CD4-positive, alpha-beta T cell (primary cell): ENCODE measurements around the gene PHAF1. TPM values are rescaled to one million over a fixed set of nuclear protein-coding genes. Genes with fewer than 3 reads are reported as not detected.
A peak's percentile ranks its signal among the peaks of the same experiment; 100 is the strongest.

ENCODE experiments used
- ATAC-seq: fragments of 200-7000 bp; cut with Tn5 transposase; one replicate; pipeline ENCODE4 v1.10.0; 2022; ENCODE audit warnings: mild to moderate bottlenecking; ENCODE audit not compliant: poor library complexity
- CTCF ChIA-PET: fragments of 350-600 bp; sonication (Branson Sonifier 250); formaldehyde crosslinking; loops from one replicate; lab custom pipeline; 2021; ENCODE audit warnings: antibody characterized with exemption, inconsistent platforms; lab: Charles Lee
- POLR2A ChIA-PET: fragments of 350-600 bp; sonication (Branson Sonifier 250); formaldehyde crosslinking; loops from one replicate; lab custom pipeline; 2021; ENCODE audit warnings: antibody characterized with exemption, inconsistent platforms; lab: Charles Lee
- DNase-seq, 14 experiments: peaks; one replicate each; pipeline ENCODE4 v3.0.0-alpha.2; 2013 to 2020; ENCODE audit warnings: mixed read lengths in 2 of 14
- H3K27ac ChIP-seq, 2 donors: one replicate each; pipeline versions ENCODE4 v1.5.1 to v1.7.0; 2013; ENCODE audit warnings: low read length in 2 of 2, low read depth in 1 of 2, mild to moderate bottlenecking in 1 of 2
- H3K27me3 ChIP-seq, 2 experiments: 1 replicate in 1 of 2; 2 replicates in 1 of 2; pipeline versions ENCODE4 v1.6.1 to v1.7.0; 2013; ENCODE audit warnings: low read length in 2 of 2, control low read depth in 1 of 2, mild to moderate bottlenecking in 1 of 2, moderate library complexity in 1 of 2; ENCODE audit not compliant: insufficient read depth in 2 of 2, control insufficient read depth in 1 of 2
- H3K36me3 ChIP-seq: one replicate; pipeline ENCODE4 v1.6.1; 2013; ENCODE audit warnings: low read length, control low read depth; ENCODE audit not compliant: insufficient read depth
- H3K4me1 ChIP-seq: one replicate; pipeline ENCODE4 v1.6.1; 2013; ENCODE audit warnings: low read length, control low read depth; ENCODE audit not compliant: insufficient read depth
- H3K4me3 ChIP-seq: one replicate; pipeline ENCODE4 v1.5.1; 2013; ENCODE audit warnings: mild to moderate bottlenecking, low read length, moderate library complexity
- H3K9me3 ChIP-seq, 2 experiments: 1 replicate in 1 of 2; 2 replicates in 1 of 2; pipeline versions ENCODE4 v1.6.1 to v1.7.0; 2013; ENCODE audit warnings: low read length in 2 of 2, mild to moderate bottlenecking in 2 of 2, control low read depth in 1 of 2, moderate library complexity in 1 of 2; ENCODE audit not compliant: control insufficient read depth in 1 of 2, insufficient read depth in 1 of 2
- H3K27ac Mint-ChIP-seq: one replicate; pipeline ENCODE4 v1.8.0; 2020; ENCODE audit warnings: mixed read lengths
- H3K27me3 Mint-ChIP-seq: one replicate; pipeline ENCODE4 v1.8.0; 2021; ENCODE audit warnings: mixed read lengths
- H3K36me3 Mint-ChIP-seq: one replicate; pipeline ENCODE4 v1.8.0; 2021; ENCODE audit warnings: low read depth, mixed read lengths
- H3K4me1 Mint-ChIP-seq: one replicate; pipeline ENCODE4 v1.8.0; 2021; ENCODE audit warnings: low read depth, mixed read lengths
- H3K4me3 Mint-ChIP-seq: one replicate; pipeline ENCODE4 v1.8.0; 2020; ENCODE audit warnings: mild to moderate bottlenecking, mixed read lengths
- H3K9me3 Mint-ChIP-seq: one replicate; pipeline ENCODE4 v1.8.0; 2020; ENCODE audit warnings: mixed read lengths
- intact Hi-C, 2 experiments: fragments of 100-400 bp; cut with DNase I in 1 of 2; cut with micrococcal nuclease in 1 of 2; formaldehyde crosslinking; loops; one replicate each; pipeline versions ENCODE4 v1.15.1 to v1.9.0; 2023 to 2025; cut with DNase I, micrococcal nuclease
- total RNA-seq, 174 experiments: library from RNA in 2 of 174; stranded (reverse) in 2 of 174; gene quantifications; one replicate each; pipeline ENCODE4 v1.2.3 and lab custom pipeline; 2021 to 2026
- TF ChIP-seq, protein P1 (sequence below): fragments of 200-600 bp; IDR thresholded peaks from one replicate; pipeline ENCODE4 v1.8.0; 2022; ENCODE audit warnings: antibody characterized with exemption, mild to moderate bottlenecking

PHAF1 gene
- total RNA-seq, 2 experiments from 2014 or later = 10.6 to 10.8 TPM

DNA sequence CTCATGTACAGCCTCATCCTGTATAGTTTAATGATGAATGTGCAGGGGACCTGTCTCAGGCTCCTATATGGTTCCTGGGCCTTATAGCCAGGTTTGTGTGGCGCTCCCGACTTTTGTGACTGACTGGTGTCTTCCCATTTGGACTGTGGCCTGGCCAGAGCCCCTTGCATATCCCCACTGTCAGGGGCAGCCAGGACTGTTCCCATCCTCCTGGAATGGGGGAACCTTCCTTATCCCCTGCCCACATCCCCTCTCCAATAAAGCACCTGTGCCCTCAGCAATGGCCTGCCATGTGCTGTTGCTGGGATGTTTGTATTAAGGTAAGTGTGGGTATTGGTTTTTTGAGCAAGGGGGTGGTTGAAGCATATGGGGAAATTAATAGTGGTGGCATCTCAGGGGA is 38.5 kb downstream of the PHAF1 start:
- Mint-ChIP-seq H3K27ac (no peak overlapping the region), H3K4me1 (peaks cover 16% of the 10 kb centered on the region), H3K27me3 (peaks cover 14% of the 10 kb centered on the region), H3K9me3 (no peaks in the 10 kb centered on the region), H3K4me3 (peak overlapping the region; percentile 25), H3K36me3 (peaks cover 55% of the 10 kb centered on the region)
- TF ChIP-seq, protein P1, sequence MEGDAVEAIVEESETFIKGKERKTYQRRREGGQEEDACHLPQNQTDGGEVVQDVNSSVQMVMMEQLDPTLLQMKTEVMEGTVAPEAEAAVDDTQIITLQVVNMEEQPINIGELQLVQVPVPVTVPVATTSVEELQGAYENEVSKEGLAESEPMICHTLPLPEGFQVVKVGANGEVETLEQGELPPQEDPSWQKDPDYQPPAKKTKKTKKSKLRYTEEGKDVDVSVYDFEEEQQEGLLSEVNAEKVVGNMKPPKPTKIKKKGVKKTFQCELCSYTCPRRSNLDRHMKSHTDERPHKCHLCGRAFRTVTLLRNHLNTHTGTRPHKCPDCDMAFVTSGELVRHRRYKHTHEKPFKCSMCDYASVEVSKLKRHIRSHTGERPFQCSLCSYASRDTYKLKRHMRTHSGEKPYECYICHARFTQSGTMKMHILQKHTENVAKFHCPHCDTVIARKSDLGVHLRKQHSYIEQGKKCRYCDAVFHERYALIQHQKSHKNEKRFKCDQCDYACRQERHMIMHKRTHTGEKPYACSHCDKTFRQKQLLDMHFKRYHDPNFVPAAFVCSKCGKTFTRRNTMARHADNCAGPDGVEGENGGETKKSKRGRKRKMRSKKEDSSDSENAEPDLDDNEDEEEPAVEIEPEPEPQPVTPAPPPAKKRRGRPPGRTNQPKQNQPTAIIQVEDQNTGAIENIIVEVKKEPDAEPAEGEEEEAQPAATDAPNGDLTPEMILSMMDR = no peak
- DNase-seq (no peak), ATAC-seq (no peak)
- Histone ChIP-seq H3K4me3 (no peak overlapping the region), H3K9me3 (peaks cover 0 to 7% of the 10 kb centered on the region in 2 experiments), H3K4me1 (peaks cover 28% of the 10 kb centered on the region), H3K27ac (no peak overlapping the region), H3K36me3 (peaks cover 48% of the 10 kb centered on the region), H3K27me3 (no peaks in the 10 kb centered on the region)
- intact Hi-C loops = loop anchor here in 1 of 2 experiments (10.0 kb wide), 1 partner anchor 307 kb away; no protein-coding TSS in a partner anchor
- ChIA-PET POLR2A (no interaction called here), CTCF (no interaction called here)

DNA sequence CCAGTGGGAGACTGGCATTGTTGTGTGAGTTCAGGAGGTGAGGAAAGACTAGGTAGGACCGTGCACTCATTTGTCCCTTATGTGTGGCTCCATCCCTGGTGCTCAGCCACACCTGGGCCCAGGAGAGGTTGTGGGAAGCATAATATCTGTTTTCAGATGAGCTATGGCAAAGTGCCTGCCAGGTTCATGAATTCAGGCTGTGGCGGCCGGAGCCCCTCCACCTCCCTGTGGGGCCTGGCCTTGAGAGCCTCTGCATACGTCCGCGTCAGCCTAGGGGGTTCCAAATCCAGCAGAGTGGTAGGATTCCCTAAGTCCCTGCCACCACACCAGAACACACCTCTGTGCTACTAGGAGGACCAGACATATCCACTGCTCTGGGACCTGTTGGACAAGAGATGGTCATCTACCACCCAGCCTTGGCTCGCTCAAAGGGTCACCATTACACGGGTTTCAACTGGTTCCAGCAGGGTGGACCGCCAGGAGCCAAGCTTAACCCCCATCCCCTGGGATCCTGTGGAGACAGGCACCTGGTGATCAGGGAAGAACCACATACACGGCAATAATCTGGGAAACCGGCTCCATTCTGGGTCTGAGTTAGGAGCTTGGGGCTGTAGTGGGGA is 39.0 kb downstream of the PHAF1 start:
- H3K36me3 Mint-ChIP-seq = peaks cover 50% of the 10 kb centered on the region
- H3K4me3 Mint-ChIP-seq = peak overlapping the region; percentile 51
- Histone ChIP-seq H3K27ac (no peak overlapping the region), H3K9me3 (peaks cover 0 to 7% of the 10 kb centered on the region in 2 experiments), H3K27me3 (no peaks in the 10 kb centered on the region), H3K36me3 (peaks cover 44% of the 10 kb centered on the region), H3K4me3 (no peak overlapping the region), H3K4me1 (peaks cover 31% of the 10 kb centered on the region)
- TF ChIP-seq, protein P1 = no peak
- ChIA-PET POLR2A (interaction anchor here (3.0 kb wide), 1 partner anchor 11 kb away, joined by 29 read pairs; the partner anchor contains the start of genes FBXL8 and TRADD), CTCF (no interaction called here)
- H3K4me1 Mint-ChIP-seq = peaks cover 16% of the 10 kb centered on the region
- intact Hi-C loops = loop anchor here in 1 of 2 experiments (10.0 kb wide), 1 partner anchor 306 kb away; no protein-coding TSS in a partner anchor
- DNase-seq = no peak
- no peak for ATAC-seq
- H3K27ac Mint-ChIP-seq = no peak overlapping the region
- H3K9me3 Mint-ChIP-seq = no peaks in the 10 kb centered on the region
- H3K27me3 Mint-ChIP-seq = peaks cover 14% of the 10 kb centered on the region

DNA sequence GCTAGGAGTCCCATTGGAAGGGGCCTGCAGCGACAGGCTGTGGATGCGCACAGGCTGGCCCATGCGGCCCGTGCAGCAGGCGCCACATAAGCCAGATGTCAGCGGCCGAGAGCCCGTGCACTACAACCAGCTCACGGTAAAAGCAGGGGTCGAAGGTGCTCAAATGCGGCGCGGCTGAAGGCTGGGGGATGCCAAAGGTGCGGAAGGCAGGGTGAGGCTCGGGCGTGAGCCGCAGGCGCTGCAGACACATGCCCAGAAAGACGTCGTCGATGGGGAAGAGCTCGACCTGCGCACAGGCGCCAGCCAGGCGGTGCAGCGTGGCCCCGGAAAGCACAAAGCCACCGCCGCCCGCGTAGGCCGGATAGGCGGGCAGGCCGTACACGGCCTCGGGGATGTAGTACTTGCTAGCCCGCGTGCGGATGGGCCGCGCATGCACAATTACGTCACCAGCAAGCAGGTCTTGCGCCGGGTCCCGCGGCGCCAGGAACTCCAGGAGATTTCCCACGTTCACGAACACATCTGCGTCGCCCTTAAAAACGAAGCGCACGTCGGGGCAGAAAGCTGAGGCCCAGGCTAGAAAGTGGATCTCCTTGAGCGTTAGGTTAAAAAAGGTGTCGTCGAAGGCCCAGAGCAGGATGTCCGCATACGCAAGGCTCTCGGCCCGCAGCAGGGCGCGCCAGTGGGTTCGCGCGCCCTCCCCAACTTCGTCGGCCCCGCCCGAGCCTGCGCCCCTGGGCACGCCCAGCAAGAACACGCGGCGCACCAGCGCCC is 39.7 kb downstream of the PHAF1 start:
- Histone ChIP-seq H3K27me3 (no peaks in the 10 kb centered on the region), H3K4me1 (peaks cover 37% of the 10 kb centered on the region), H3K27ac (no peak overlapping the region), H3K9me3 (peaks cover 0 to 7% of the 10 kb centered on the region in 2 experiments), H3K4me3 (no peak overlapping the region), H3K36me3 (peaks cover 38% of the 10 kb centered on the region)
- Mint-ChIP-seq H3K36me3 (peaks cover 45% of the 10 kb centered on the region), H3K4me3 (no peak overlapping the region), H3K9me3 (no peaks in the 10 kb centered on the region), H3K27ac (no peak overlapping the region), H3K4me1 (peaks cover 16% of the 10 kb centered on the region), H3K27me3 (peaks cover 14% of the 10 kb centered on the region)
- ATAC-seq (no peak), DNase-seq (no peak)
- POLR2A ChIA-PET = interaction anchor here (3.0 kb wide), 1 partner anchor 10 kb away, joined by 29 read pairs; the partner anchor contains the start of genes FBXL8 and TRADD
- intact Hi-C loops = loop anchor here in 1 of 2 experiments (10.0 kb wide), 1 partner anchor 305 kb away; no protein-coding TSS in a partner anchor
- TF ChIP-seq, protein P1 = peak; percentile 16
- CTCF ChIA-PET = no interaction called here
